ENCODE results near the gene SORCS2.

DNA sequence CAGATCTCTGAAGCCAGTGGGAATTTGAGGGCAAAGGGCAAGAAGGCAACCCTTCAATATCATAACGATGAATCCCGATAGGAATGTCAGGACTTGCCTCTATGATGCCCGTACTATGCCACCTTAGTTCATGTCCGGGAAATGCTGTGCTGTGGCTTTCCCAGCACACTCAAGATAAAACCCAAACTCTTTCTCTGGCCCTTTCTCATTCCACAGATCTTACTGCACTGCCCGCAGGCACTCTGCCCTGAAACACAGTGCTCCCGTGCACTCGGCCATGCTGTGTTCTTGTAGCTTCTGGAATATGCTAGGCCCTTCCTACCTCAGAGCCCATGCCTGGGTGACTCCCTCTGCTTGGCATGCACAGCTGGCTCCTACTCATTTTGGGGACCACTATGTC is 26.3 kb downstream of the SORCS2 start:
- no peak for TF ChIP-seq EZH2 (IDR thresholded peaks at IDR 0.05; ENCODE audit: borderline replicate concordance, low read depth, low read length, poor library complexity, severe bottlenecking)
- TF ChIP-seq, protein P1, sequence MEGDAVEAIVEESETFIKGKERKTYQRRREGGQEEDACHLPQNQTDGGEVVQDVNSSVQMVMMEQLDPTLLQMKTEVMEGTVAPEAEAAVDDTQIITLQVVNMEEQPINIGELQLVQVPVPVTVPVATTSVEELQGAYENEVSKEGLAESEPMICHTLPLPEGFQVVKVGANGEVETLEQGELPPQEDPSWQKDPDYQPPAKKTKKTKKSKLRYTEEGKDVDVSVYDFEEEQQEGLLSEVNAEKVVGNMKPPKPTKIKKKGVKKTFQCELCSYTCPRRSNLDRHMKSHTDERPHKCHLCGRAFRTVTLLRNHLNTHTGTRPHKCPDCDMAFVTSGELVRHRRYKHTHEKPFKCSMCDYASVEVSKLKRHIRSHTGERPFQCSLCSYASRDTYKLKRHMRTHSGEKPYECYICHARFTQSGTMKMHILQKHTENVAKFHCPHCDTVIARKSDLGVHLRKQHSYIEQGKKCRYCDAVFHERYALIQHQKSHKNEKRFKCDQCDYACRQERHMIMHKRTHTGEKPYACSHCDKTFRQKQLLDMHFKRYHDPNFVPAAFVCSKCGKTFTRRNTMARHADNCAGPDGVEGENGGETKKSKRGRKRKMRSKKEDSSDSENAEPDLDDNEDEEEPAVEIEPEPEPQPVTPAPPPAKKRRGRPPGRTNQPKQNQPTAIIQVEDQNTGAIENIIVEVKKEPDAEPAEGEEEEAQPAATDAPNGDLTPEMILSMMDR (conservative IDR thresholded peaks at IDR 0.05; ENCODE audit: low read depth, low read length) = no peak

All from A673 (cell line).